ENCODE results near the gene TCAF2. TPM values are rescaled to one million over a fixed set of nuclear protein-coding genes. Genes with fewer than 3 reads are reported as not detected.
"Not testable (repeated sequence)": the region's sequence is repeated elsewhere in the genome, so short reads cannot be mapped to it uniquely, and the experiment has no call there.

The TCAF2 gene
- polyA plus RNA-seq, 6 donors from 2014 or later = 2.6 to 6.7 (median 3.4) TPM

- H3K36me3 Mint-ChIP-seq; H3K27me3 Mint-ChIP-seq; H3K4me1 Mint-ChIP-seq; H3K9me3 Mint-ChIP-seq; ATAC-seq (ENCODE audit: low read depth in 2 of 2); H3K27ac Mint-ChIP-seq; DNase-seq; H3K4me3 Mint-ChIP-seq: not testable (repeated sequence)
These were observed 14.8 kb downstream of the TCAF2 start for GRCh38 chr7:143635364-143636240.

DNA sequence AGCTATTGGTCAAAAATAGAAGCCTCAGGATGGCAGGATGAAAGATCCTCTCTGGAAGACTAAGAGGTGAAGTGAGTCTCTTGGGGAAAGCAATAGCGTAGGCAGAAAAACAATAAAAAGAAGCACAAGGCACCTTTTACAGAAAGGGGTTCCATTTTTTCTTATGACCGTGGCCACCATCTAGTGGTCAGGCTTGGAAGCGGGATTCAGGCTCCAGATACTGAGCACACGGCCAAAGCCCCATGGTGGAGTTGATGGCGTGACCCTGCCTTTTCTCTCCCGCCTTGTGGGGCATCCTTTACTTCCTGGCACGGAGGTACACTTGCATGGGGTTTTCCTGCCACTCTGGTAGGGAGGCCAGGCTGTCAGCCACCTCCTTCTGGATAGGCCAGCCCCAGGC, 18.6 kb downstream of the TCAF2 start:
- peak; percentile 40 to 58 for ATAC-seq (ENCODE audit: low read depth in 2 of 2)
- not testable (repeated sequence) for H3K4me1 Mint-ChIP-seq, H3K4me3 Mint-ChIP-seq

GRCh38 chr7:143640528-143641189, 19.9 kb downstream of the TCAF2 start:
- ATAC-seq (ENCODE audit: low read depth in 2 of 2); H3K27me3 Mint-ChIP-seq; H3K27ac Mint-ChIP-seq; H3K36me3 Mint-ChIP-seq; H3K4me1 Mint-ChIP-seq; H3K4me3 Mint-ChIP-seq; DNase-seq; H3K9me3 Mint-ChIP-seq: not testable (repeated sequence)

More for the DNA sequence above, 18.6 kb downstream of the TCAF2 start:
- not testable (repeated sequence) for H3K27me3 Mint-ChIP-seq, H3K9me3 Mint-ChIP-seq, DNase-seq, H3K27ac Mint-ChIP-seq, H3K36me3 Mint-ChIP-seq

DNA sequence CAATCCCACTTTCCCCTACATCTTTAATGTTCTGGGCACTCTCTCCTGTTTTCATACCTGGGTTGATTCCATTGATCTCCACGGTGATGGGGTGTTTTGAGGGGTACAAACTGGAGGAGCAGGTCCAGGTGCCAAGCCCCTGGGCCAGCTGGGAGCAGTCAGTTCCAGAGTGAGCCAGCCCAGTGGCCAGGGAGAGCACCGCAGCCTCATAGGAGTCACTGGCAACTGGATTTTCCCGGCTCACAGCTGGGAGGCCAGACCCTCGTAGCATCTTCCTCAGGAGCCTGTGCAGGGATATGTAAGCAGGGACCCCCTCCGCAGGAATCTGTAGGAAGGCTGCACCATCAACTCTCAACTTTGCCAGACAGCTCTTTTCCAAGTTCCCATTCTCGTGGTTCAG, 25.8 kb downstream of the TCAF2 start:
- not testable (repeated sequence) for H3K27me3 Mint-ChIP-seq; H3K27ac Mint-ChIP-seq; H3K9me3 Mint-ChIP-seq; ATAC-seq (ENCODE audit: low read depth in 2 of 2); H3K4me3 Mint-ChIP-seq; H3K36me3 Mint-ChIP-seq; DNase-seq; H3K4me1 Mint-ChIP-seq

GRCh38 chr7:143649902-143650301, 29.1 kb downstream of the TCAF2 start:
- H3K27ac Mint-ChIP-seq; H3K4me3 Mint-ChIP-seq; H3K4me1 Mint-ChIP-seq; H3K9me3 Mint-ChIP-seq; H3K36me3 Mint-ChIP-seq; H3K27me3 Mint-ChIP-seq; ATAC-seq (ENCODE audit: low read depth in 2 of 2); DNase-seq: not testable (repeated sequence)

GRCh38 chr7:143650447-143650846, 29.7 kb downstream of the TCAF2 start:
- not testable (repeated sequence) for H3K4me3 Mint-ChIP-seq; H3K27ac Mint-ChIP-seq; H3K9me3 Mint-ChIP-seq; H3K27me3 Mint-ChIP-seq; ATAC-seq (ENCODE audit: low read depth in 2 of 2); DNase-seq; H3K36me3 Mint-ChIP-seq; H3K4me1 Mint-ChIP-seq

Other genes starting within 250 kb of the TCAF2 start
- gene ZYX, start 239.6 kb upstream of the TCAF2 start, polyA plus RNA-seq (ENCODE audit: low read depth in 6 of 6) = 10 to 100 TPM in 4 of 6 donors, 1 to 10 TPM in 2; 4.7 to 21.4 (median 12.2) TPM
- under 1 TPM in 1 of 6 donors, not detected in 5; 0.06 TPM for gene EPHA1, start 212.1 kb upstream of the TCAF2 start, polyA plus RNA-seq (ENCODE audit: low read depth in 6 of 6)
- gene TAS2R60, start 177.5 kb upstream of the TCAF2 start, polyA plus RNA-seq (ENCODE audit: low read depth in 6 of 6) = not detected
- gene TAS2R41, start 143.1 kb upstream of the TCAF2 start, polyA plus RNA-seq (ENCODE audit: low read depth in 6 of 6) = not detected
- under 1 TPM in 1 of 6 donors, not detected in 5; 0.22 TPM for gene CTAGE15, start 49.2 kb upstream of the TCAF2 start, polyA plus RNA-seq (ENCODE audit: low read depth in 6 of 6)
- under 1 TPM in 1 of 6 donors, not detected in 5; 0.32 TPM for gene CTAGE6, start 136.7 kb downstream of the TCAF2 start, polyA plus RNA-seq (ENCODE audit: low read depth in 6 of 6)